ENCODE data around the gene USP48.

USP48 gene

GRCh38 chr1:21671915-21672314, 111.0 kb downstream of the USP48 start:
- Histone ChIP-seq H4K20me1 (ENCODE audit: insufficient read depth, low read length, poor library complexity, severe bottlenecking) (no peaks in the 10 kb centered on the region), H3K4me3 (ENCODE audit: low read length, poor library complexity, severe bottlenecking) (no peak overlapping the region), H2AFZ (ENCODE audit: low read length) (no peak overlapping the region), H3K4me1 (ENCODE audit: insufficient read depth, low read length, poor library complexity, severe bottlenecking) (no peaks in the 10 kb centered on the region), H3K9me2 (replicated peaks; ENCODE audit: low read depth, low read length) (no peaks in the 10 kb centered on the region), H3F3A (ENCODE audit: low read depth) (no peaks in the 10 kb centered on the region), H3K9ac (ENCODE audit: low read depth, low read length, poor library complexity, severe bottlenecking) (no peak overlapping the region), H3K36me3 (ENCODE audit: insufficient read depth, low read length) (no peaks in the 10 kb centered on the region), H3K4me2 (ENCODE audit: low read depth, low read length, poor library complexity, severe bottlenecking) (no peak overlapping the region), H3K27me3 (ENCODE audit: insufficient read depth, low read length, poor library complexity, severe bottlenecking) (no peaks in the 10 kb centered on the region), H3K79me2 (ENCODE audit: insufficient read depth, low read length) (no peaks in the 10 kb centered on the region), H3K9me3 (ENCODE audit: insufficient read depth, low read depth, low read length) (no peaks in the 10 kb centered on the region)
- TF ChIP-seq CTCF (conservative IDR thresholded peaks at IDR 0.05; ENCODE audit: low read length) (no peak), EZH2phosphoT487 (IDR thresholded peaks at IDR 0.05; ENCODE audit: borderline replicate concordance) (no peak)

GRCh38 chr1:21670956-21671902, 111.7 kb downstream of the USP48 start:
- Histone ChIP-seq H2AFZ (ENCODE audit: low read length) (no peak overlapping the region), H3K9me3 (ENCODE audit: insufficient read depth, low read depth, low read length) (no peaks in the 10 kb centered on the region), H4K20me1 (ENCODE audit: insufficient read depth, low read length, poor library complexity, severe bottlenecking) (no peaks in the 10 kb centered on the region), H3K9me2 (replicated peaks; ENCODE audit: low read depth, low read length) (no peaks in the 10 kb centered on the region), H3K9ac (ENCODE audit: low read depth, low read length, poor library complexity, severe bottlenecking) (no peak overlapping the region), H3K4me3 (ENCODE audit: low read length, poor library complexity, severe bottlenecking) (no peak overlapping the region), H3K36me3 (ENCODE audit: insufficient read depth, low read length) (no peaks in the 10 kb centered on the region), H3K4me2 (ENCODE audit: low read depth, low read length, poor library complexity, severe bottlenecking) (no peak overlapping the region), H3K4me1 (ENCODE audit: insufficient read depth, low read length, poor library complexity, severe bottlenecking) (no peaks in the 10 kb centered on the region), H3K79me2 (ENCODE audit: insufficient read depth, low read length) (no peaks in the 10 kb centered on the region), H3K27me3 (ENCODE audit: insufficient read depth, low read length, poor library complexity, severe bottlenecking) (no peaks in the 10 kb centered on the region), H3F3A (ENCODE audit: low read depth) (no peaks in the 10 kb centered on the region)
- TF ChIP-seq CTCF (conservative IDR thresholded peaks at IDR 0.05; ENCODE audit: low read length) (no peak), EZH2phosphoT487 (IDR thresholded peaks at IDR 0.05; ENCODE audit: borderline replicate concordance) (no peak)

GRCh38 chr1:21670059-21670881, 112.7 kb downstream of the USP48 start:
- Histone ChIP-seq H3K4me1 (ENCODE audit: insufficient read depth, low read length, poor library complexity, severe bottlenecking) (peaks cover 8% of the 10 kb centered on the region), H3K9ac (ENCODE audit: low read depth, low read length, poor library complexity, severe bottlenecking) (no peak overlapping the region), H3K4me2 (ENCODE audit: low read depth, low read length, poor library complexity, severe bottlenecking) (no peak overlapping the region), H3K79me2 (ENCODE audit: insufficient read depth, low read length) (no peaks in the 10 kb centered on the region), H3K36me3 (ENCODE audit: insufficient read depth, low read length) (no peaks in the 10 kb centered on the region), H3K4me3 (ENCODE audit: low read length, poor library complexity, severe bottlenecking) (no peak overlapping the region), H3K9me2 (replicated peaks; ENCODE audit: low read depth, low read length) (no peaks in the 10 kb centered on the region), H2AFZ (ENCODE audit: low read length) (no peak overlapping the region), H4K20me1 (ENCODE audit: insufficient read depth, low read length, poor library complexity, severe bottlenecking) (no peaks in the 10 kb centered on the region), H3F3A (ENCODE audit: low read depth) (no peaks in the 10 kb centered on the region), H3K27me3 (ENCODE audit: insufficient read depth, low read length, poor library complexity, severe bottlenecking) (no peaks in the 10 kb centered on the region), H3K9me3 (ENCODE audit: insufficient read depth, low read depth, low read length) (no peaks in the 10 kb centered on the region)
- TF ChIP-seq EZH2phosphoT487 (IDR thresholded peaks at IDR 0.05; ENCODE audit: borderline replicate concordance), result no peak
- no peak for TF ChIP-seq CTCF (conservative IDR thresholded peaks at IDR 0.05; ENCODE audit: low read length)
